MCF 10A (cell line): Measurements from ENCODE around the gene MYB. TPM values are rescaled to one million over a fixed set of nuclear protein-coding genes. Genes with fewer than 3 reads are reported as not detected.

Experiments used
- Bru-seq: library from RNA; stranded (reverse); fragments of 400-500 nt; gene quantifications from one replicate; lab custom pipeline; 2021; lab: Mats Ljungman, UMichigan
- BruChase-seq, 2 experiments: library from RNA; stranded (reverse); fragments of 400-500 nt; gene quantifications; one replicate each; lab custom pipeline; 2021; lab: Mats Ljungman, UMichigan
- BruUV-seq: library from RNA; stranded (reverse); fragments of 400-500 nt; replicated peaks from 2 replicates; lab custom pipeline; 2021; lab: Mats Ljungman, UMichigan
- CTCF ChIA-PET: fragments of 300-600 bp; sonication (Branson Sonifier 250); formaldehyde crosslinking; extraction: SDS; loops from one replicate; lab custom pipeline; 2021; ENCODE audit warnings: antibody characterized with exemption, inconsistent platforms; lab: Yijun Ruan, JAX
- POLR2A ChIA-PET: fragments of 300-600, 350-650 bp; sonication (Branson Sonifier 250); formaldehyde crosslinking; extraction: SDS; loops from one replicate; lab custom pipeline; 2020; ENCODE audit warnings: antibody characterized with exemption, inconsistent platforms; lab: Yijun Ruan, JAX
- DNase-seq: peaks from one replicate; pipeline ENCODE4 v3.0.0-alpha.2; 2018; ENCODE audit not compliant: unreplicated experiment
- H3K27ac Mint-ChIP-seq: one replicate; pipeline ENCODE4 v1.8.0; 2022; ENCODE audit warnings: mild to moderate bottlenecking, low read depth, mixed read lengths; ENCODE audit not compliant: unreplicated experiment
- H3K27me3 Mint-ChIP-seq: one replicate; pipeline ENCODE4 v1.8.0; 2022; ENCODE audit warnings: mixed read lengths; ENCODE audit not compliant: insufficient read depth, unreplicated experiment
- H3K36me3 Mint-ChIP-seq: one replicate; pipeline ENCODE4 v1.8.0; 2022; ENCODE audit warnings: mild to moderate bottlenecking, moderate library complexity, mixed read lengths; ENCODE audit not compliant: insufficient read depth, unreplicated experiment
- H3K4me1 Mint-ChIP-seq: one replicate; pipeline ENCODE4 v1.8.0; 2022; ENCODE audit warnings: mixed read lengths; ENCODE audit not compliant: insufficient read depth, unreplicated experiment
- H3K4me3 Mint-ChIP-seq: one replicate; pipeline ENCODE4 v1.8.0; 2022; ENCODE audit warnings: mild to moderate bottlenecking, moderate library complexity, mixed read lengths; ENCODE audit not compliant: unreplicated experiment
- H3K9me3 Mint-ChIP-seq: one replicate; pipeline ENCODE4 v1.8.0; 2022; ENCODE audit warnings: mixed read lengths; ENCODE audit not compliant: unreplicated experiment
- CTCF ChIP-seq: fragments of 200-600 bp; IDR thresholded peaks from one replicate; pipeline ENCODE4 v1.8.0; 2022; ENCODE audit warnings: antibody characterized with exemption, mild to moderate bottlenecking; ENCODE audit not compliant: unreplicated experiment
- intact Hi-C: fragments of 100-400 bp; cut with micrococcal nuclease; formaldehyde crosslinking; loops from 2 replicates; pipeline ENCODE4 v1.14.1; 2022
- long read RNA-seq: library from polyadenylated mRNA; stranded (forward); transcript quantifications from one replicate; pipeline ENCODE4 v2.0.0, GENCODE V29; 2022
- total RNA-seq: library from RNA; stranded (reverse); gene quantifications from 2 replicates; pipeline ENCODE4 v1.2.3, GENCODE V29; 2022

The MYB gene
- total RNA-seq (not detected in 2 replicates), Bru-seq, nascent RNA (percentile 3 among the genes with signal in this experiment), BruChase-seq, experiment 1, labeled RNA remaining after a 6-hour chase (not detected), BruChase-seq, experiment 2, labeled RNA remaining after a 2-hour chase (percentile 3 among the genes with signal in this experiment)
- long read RNA-seq, result 0 reads

GRCh38 chr6:135180542-135181332 lies at the start of gene MYB:
Gene MYB, plus strand, starts transcription at chr6:135181308. Its CDS starts 206 bp downstream, at chr6:135181514.
- intact Hi-C loops, result no loop called here
- DNase-seq, result peak; percentile 62
- H3K4me1 Mint-ChIP-seq, result peaks cover 10% of the 10 kb centered on the region
- peak within 1 kb of the TSS; percentile 69 for H3K4me3 Mint-ChIP-seq
- peaks cover 6% of the 10 kb centered on the region for H3K36me3 Mint-ChIP-seq
- H3K27me3 Mint-ChIP-seq, result no peaks in the 10 kb centered on the region
- ChIA-PET POLR2A (interaction anchor here (0.5 to 1.0 kb wide), 3 partner anchors 33 to 90 kb away, joined by 3 to 5 read pairs (median 3); no protein-coding TSS in a partner anchor), CTCF (interaction anchor here (0.6 to 0.7 kb wide), 2 partner anchors 10 to 17 kb away, joined by 3 read pairs; no protein-coding TSS in a partner anchor)
- no peak within 1 kb of the TSS for H3K27ac Mint-ChIP-seq
- H3K9me3 Mint-ChIP-seq, result no peaks in the 10 kb centered on the region
- no TSS peak for BruUV-seq
- no peak for TF ChIP-seq CTCF

DNA sequence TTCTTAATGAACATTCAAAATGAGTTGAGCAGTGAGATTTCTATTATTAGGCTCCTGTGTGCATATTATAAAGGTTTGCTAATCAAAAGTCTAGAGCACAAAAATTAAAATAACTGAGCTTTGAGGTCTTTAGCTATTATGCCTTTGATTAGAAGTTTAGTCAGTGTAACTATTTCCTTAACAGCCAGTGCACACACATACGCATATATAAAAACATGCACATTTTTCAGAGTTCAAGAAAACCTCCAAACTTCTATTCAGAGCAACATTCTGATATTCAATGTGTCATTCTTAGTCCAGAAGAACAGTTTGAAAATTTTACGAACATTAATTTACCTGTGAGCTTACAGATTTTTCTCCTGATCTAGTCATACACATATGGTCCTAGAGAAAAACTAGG lies 48.3 kb upstream of the MYB start:
- no peak overlapping the region for H3K4me3 Mint-ChIP-seq

GRCh38 chr6:135135835-135136234 lies 45.3 kb upstream of the MYB start:
- intact Hi-C loops, result no loop called here
- H3K36me3 Mint-ChIP-seq, result no peaks in the 10 kb centered on the region
- no peak for TF ChIP-seq CTCF
- CTCF ChIA-PET, result interaction anchor here (1.1 to 1.6 kb wide), 2 partner anchors 8 to 288 kb away, joined by 3 to 7 read pairs; no protein-coding TSS in a partner anchor
- no peak for DNase-seq
- H3K9me3 Mint-ChIP-seq, result no peaks in the 10 kb centered on the region
- no peak overlapping the region for H3K4me3 Mint-ChIP-seq
- no peaks in the 10 kb centered on the region for H3K4me1 Mint-ChIP-seq
- H3K27ac Mint-ChIP-seq, result no peak overlapping the region
- H3K27me3 Mint-ChIP-seq, result no peaks in the 10 kb centered on the region
- POLR2A ChIA-PET, result no interaction called here
- no TSS peak for BruUV-seq

More for the DNA sequence above, 48.3 kb upstream of the MYB start:
- CTCF ChIA-PET, result interaction anchor here (0.8 to 0.9 kb wide), 2 partner anchors 14 to 291 kb away, joined by 3 to 6 read pairs; no protein-coding TSS in a partner anchor
- POLR2A ChIA-PET, result no interaction called here
- no peak for TF ChIP-seq CTCF
- no peaks in the 10 kb centered on the region for H3K9me3 Mint-ChIP-seq
- no TSS peak for BruUV-seq
- H3K27ac Mint-ChIP-seq, result no peak overlapping the region
- H3K4me1 Mint-ChIP-seq, result no peaks in the 10 kb centered on the region
- intact Hi-C loops, result no loop called here
- no peaks in the 10 kb centered on the region for H3K27me3 Mint-ChIP-seq
- no peak for DNase-seq
- H3K36me3 Mint-ChIP-seq, result no peaks in the 10 kb centered on the region

DNA sequence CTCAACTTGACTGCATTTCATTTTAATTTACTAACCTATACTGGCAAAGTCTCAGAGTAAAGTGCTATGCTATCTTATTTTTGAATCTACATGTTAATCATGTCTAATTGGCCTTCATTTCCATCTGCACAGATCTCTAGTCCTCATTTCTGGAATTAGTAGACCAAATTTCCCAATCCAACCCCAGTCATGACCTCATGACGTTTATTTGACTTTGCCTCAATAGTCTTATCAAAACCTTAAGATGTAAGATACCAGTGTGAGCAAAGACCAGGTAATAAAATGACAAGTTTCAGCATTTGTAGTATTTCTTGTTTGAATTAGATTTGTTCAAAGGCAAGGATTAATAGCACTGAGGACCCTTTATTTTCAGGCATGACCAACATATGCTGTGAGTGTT lies 43.3 kb upstream of the MYB start:
- no TSS peak for BruUV-seq
- no peaks in the 10 kb centered on the region for H3K36me3 Mint-ChIP-seq

More for the DNA sequence above, 43.3 kb upstream of the MYB start:
- intact Hi-C loops, result no loop called here
- ChIA-PET POLR2A (no interaction called here), CTCF (interaction anchor here (0.7 kb wide), 1 partner anchor 130 kb away, joined by 3 read pairs; no protein-coding TSS in a partner anchor)
- H3K27ac Mint-ChIP-seq, result no peak overlapping the region
- no peaks in the 10 kb centered on the region for H3K9me3 Mint-ChIP-seq
- H3K27me3 Mint-ChIP-seq, result no peaks in the 10 kb centered on the region
- no peak for DNase-seq
- H3K4me3 Mint-ChIP-seq, result no peak overlapping the region
- no peaks in the 10 kb centered on the region for H3K4me1 Mint-ChIP-seq
- TF ChIP-seq CTCF, result no peak
